Stimulated activated CD8-positive, alpha-beta memory T cell treated with anti-CD3 and anti-CD28 coated beads, Interleukin-7, amount 100 ng/mL, for 48 hours (primary cell): Measurements from ENCODE around the gene SLC1A2.

Source experiments
- DNase-seq, 2 donors: peaks; one replicate each; pipeline ENCODE4 v3.0.0-alpha.2; 2020; ENCODE audit warnings: low read depth in 1 of 2; ENCODE audit errors: extremely low read depth in 1 of 2

Gene SLC1A2

DNA sequence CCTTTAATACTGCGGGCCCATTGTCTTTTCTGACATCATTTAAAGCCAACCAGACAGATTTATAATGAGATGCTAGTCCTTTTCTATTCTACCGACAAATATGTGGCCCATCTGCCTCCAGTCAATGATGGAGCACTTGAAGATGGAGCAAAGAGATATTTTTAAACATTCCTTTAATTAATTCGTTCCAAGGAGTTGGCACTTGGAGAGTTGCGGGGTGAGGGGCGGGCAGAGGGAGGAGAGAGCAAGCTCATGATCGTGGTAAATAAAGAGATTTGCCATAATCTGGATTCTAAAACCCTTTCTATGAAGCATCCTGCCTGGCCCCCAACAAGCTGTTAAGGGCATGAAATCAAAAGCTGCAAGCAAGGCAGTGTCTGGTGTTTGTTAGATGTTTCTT lies 5.0 kb downstream of the SLC1A2 start:
- DNase-seq = no peak

DNA sequence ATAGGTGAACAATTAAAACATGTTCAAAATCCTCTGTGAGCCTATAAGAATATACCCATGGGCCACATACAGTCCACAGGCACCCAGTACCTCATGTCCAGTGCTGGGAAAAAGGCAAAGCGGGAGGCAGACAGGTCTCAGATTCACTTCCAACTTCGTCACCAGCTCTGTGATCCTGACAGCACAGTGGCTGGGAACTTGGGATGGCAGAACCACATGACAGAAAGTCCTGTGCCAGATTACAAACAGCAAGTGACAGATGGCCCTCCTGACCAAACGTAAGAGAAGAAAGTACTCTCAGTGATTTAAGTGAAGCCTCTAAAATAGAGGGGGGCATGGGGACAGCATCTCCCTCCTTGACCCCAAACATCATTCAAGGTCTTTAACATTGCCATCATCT lies 5.8 kb downstream of the SLC1A2 start:
- DNase-seq = no peak

DNA sequence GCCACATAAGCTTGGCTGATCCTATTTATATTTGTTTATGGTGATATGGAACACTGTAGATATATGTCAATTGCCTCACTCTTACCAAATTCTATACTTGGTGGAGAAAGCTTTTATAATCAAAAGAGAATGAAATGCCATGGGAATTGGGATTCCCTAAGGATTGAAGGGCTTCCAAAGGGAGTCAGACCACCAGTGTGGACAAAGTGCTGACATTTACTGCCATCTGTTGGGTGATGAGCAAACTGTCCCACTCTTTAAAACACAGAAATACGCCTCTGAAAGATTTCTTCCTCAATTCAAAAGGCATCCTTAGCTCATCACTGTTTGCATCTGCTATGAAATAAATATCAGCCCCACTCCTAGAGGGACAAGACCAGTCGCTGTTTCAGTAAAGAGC lies 7.1 kb downstream of the SLC1A2 start:
- DNase-seq = no peak

DNA sequence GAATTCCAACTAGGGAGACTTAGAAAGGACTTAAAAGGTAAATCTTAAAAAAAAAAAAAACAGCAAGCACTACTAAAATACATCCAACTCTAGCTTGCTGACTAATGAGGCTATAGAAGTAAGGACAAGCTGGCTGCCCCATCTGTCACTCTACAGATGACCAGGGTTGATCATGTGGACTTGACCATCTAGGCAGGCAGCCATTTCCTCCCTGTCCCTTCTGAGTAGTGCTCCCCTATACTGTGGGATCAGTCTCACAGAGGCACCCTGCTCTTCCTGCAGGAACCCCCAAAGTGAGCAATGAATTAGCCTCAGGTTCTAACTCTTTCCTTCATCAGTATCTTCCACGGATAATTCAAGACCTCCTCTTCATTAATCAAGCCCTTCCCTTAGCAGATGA lies 12.3 kb downstream of the SLC1A2 start:
- DNase-seq = no peak

DNA sequence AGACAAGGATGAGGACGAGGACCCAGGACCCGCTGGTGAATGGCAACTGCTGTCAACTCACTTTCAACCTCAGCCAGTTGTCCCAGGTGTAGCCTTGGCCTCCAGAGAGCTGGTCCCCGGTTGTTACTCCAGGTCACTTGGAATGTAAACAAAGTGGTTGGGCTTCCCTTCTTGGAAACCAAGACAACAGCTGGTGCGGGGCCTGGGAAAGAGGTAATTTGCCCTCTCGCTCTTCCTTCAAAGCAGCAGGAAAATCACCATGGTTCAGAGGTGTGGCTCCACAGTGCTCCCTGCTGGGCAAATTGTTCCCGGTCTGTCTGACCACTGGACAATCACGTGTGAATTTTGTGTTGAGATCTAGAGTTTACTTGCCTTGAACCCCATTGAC lies 15.0 kb downstream of the SLC1A2 start:
- no peak for DNase-seq

DNA sequence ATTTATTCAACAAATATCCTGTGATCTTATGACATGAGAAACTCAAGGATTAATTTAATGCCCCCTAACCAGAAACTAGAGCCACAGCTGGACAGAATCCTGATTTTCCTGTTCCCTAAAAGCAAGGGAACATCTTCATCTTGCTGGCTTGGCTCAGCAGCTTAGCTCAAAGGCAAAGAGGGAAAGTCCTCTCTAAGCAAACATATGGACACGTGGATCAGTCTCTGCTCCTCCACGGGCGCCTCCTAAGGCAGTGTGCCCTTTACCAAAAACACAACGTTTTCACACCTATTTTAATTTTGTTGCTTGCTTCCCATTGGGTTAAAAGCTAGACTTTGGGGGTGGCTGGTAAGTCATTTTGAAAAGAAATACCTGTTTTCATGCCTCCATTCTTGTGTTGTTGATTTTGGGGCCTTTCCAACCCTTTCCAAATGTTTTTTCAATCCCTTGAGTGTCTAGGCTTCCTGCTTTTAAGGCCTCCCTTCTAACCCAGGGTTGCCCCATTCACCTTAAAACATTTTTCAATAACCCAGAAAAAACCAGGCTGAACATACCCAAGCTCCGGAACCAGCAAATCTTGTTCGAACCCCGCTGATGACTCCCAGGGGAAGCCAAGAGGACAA lies 15.5 kb downstream of the SLC1A2 start:
- DNase-seq = no peak

DNA sequence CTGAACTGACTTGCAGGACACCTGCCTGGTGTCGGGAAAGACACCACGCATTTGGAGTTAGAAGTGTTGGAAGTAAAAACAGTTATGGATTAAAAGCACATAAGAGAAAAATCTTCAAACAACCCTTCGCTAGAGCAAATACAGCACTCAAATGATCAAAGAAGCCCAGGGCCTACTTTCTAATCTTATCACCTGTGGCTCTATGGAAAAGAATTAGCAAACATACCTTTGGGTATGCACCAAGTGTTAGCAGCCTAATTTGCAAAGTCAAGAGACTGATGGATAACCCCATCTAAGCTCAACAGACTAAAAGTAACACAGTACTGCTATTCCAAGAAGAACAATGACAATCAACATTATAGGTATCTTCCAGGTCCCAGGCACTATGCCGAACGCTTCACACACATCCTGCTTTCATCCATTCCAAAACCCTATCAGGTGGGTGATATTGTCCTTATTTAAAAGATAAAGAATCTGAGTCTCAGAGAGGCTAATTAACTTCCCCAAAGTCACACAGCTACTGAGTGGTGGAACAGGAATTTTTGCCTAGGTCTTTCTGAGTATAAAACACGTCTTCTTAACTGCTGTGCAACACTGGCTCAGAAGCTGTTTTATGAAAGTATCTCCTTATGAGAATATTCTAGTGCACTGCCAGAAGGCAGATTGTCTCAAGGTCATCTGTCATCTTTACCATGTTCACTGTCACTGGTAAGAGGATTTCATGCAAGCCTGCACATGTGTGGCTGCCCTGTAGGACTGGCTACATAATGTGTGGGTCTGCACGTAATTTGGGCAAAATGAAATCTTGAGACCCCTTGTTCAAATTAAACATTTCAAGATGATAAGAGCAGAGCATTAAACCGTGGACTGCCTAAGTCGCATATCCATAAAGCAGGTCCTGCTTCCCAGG lies 16.4 kb downstream of the SLC1A2 start:
- DNase-seq = no peak

DNA sequence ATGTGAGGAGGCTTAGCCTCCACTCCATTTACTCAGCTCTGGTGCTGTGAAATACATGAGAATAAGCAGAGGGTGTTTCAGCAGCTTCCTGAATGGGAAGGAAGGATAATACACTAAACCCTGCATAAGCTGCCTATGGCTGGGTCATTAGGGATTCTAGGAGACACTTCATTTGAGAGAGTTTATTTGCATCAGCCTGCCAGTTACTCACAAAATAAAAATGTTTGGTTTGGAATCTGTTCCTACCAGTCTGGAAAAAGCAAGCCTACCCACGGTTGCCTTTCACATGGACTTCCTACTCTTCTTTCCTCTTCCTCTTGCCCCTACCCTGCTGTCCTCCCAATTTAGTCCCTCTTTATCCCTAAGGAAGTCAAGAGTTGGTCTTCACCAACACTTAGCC lies 20.5 kb downstream of the SLC1A2 start:
- no peak for DNase-seq

DNA sequence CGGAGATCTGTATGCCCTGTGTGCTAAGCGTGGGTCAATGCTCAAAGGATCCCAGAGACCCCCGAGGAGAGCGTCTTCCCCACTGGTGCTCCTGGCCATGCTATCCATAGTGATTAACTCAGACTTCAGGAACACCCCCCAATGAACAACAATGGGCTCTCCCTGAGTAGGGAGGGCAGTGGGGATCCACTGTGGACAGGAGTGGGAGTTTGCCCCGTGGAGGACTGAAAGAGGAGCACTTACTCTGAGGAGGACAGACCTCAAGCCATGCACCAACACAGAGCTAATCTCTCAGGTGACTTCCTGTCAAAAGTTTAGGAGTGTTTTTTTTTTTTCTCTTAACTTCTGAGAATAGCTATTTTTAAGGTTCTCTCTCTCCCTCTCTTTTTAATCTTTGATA lies 24.4 kb downstream of the SLC1A2 start:
- no peak for DNase-seq

DNA sequence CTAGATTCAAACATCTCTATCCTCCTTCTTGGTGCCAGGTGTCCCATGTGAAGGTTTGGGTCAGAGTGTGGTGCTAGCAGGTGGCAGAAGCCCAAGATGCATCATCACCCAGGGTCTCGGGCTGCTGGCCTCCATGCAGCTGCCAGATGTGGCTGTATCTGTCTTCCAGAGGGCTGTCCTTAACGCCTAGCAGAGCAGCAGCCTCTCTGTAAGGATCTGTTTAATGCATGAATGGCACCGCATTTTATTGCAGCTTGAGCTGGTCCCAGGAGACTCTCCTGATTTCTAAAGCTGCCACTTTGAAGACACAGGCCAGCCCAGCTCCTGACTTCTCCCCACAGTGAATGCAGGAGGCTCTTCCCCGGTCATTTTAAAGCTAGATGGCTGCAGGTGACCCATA lies 26.3 kb downstream of the SLC1A2 start:
- no peak for DNase-seq

DNA sequence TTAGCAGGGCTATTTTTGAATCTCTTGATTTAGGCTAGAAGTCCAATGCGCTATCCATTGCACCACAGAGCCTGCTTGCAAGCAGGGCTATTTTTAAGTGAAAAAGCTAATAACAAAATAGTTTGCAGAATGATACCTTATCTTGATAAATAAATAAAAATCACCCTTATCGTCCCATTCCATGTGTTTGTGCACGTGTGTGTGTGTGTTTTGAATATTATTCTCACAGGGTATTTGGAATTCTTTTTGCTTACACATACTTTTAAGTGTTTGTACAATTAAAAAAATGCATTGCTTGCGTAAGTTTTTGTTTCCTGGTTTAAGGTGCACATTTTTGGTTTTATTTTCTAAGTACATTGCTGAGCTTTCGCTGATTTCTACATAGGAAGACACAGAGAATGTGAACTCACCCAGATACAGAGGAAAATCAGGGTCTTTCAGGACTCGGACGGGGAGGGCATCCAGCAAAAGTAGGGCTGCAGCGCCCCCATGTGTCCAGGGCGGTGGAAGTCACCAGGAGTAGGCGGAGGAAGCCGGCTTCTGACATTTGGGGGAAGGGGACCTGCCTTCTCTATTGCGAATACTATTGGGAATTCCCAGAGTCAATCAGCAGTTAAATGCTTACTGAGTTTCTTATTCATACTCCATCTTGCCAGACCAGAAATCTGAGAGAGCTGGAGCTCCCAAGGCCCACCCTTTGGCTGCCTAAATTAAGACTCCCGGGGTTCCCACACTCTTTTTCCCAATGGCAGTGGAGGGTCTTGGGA lies 27.3 kb downstream of the SLC1A2 start:
- DNase-seq = peak; percentile 52 to 70

DNA sequence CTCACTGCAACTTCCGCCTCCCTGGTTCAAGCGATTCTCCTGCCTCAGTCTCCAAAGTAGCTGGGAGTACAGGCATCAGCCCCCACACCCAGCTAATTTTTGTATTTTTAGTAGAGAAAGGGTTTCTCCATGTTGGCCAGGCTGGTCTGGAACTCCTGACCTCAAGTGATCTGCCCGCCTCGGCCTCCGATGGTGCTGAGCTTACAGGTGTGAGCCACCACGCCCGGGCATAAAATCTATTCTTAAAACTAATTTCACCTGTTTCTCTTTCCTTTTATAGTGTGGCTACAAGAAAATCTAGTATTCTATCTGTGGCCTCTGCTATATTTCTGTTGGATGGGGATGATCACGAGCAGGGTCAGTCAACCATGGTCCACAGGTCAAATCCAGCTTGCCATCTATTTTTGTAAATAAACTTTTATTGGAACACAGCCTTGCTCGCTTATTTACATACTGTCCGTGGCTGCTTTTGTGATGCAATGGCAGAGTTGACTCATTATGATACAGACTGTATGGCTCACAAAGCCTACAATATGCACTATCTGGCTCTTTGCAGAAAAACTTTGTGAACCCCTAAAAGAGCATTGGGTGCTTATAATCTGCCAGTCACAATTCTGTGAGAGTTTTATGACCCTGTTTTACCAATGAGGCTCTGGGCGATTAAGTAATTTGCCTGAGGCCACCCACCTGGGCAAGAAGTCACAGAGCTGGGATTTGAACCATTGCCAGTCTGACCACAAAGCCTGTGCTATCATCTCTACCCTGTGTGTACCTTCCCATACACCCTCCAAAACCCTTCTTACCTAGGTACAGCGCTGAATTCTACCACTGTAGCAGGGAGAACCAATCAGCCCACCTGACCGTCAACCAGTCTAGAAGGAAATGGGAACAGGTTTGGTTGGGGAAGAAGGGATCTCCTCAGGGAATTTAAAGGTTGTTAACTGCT lies 28.3 kb downstream of the SLC1A2 start:
- DNase-seq = peak in 1 of 2 donors; percentile 20

DNA sequence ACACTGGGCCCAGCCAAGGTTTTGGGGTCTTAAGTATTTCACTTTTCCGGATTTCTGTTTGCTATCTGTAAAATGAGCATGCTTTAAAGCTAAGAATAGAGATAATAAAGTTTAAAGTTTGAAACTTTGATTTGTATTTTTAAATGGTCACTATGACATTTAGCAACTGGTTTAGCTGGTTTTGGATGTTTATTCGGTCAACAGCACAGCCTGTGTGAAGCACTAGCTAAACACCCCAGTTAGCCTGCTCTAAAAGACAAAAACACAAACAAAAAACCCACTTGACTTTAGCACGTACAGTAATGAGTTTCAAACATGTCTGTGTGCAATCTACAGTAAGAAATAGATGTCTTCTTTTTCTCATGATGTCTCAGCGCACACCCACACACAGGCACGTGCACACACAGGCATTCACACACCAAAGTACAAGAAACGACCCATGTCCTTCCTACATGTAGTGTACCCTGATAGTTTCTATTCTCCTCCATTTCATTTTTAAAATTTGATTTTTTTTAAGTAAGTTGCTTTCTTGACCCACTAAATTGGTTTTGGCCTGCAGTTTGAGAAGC lies 29.4 kb downstream of the SLC1A2 start:
- DNase-seq = peak in 1 of 2 donors; percentile 11

DNA sequence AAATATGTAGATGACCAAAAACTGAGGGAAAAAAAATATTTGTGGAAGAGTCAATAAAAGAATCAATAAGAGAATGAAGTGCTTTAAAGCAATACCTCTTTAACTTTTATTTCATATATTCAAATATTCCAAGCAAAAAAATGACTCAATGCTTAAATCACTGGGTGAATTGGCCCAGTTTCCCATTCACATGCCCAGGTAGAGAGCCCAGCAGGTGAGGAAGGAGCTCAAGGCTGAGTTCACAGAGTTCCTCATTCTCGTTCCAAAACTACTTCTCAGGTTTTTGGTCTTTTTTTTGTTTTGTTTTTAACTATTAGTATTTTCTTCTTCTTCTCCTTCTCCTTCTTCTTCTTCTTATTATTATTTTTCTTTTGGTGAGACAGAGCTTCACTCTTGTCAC lies 30.2 kb downstream of the SLC1A2 start:
- DNase-seq = no peak

DNA sequence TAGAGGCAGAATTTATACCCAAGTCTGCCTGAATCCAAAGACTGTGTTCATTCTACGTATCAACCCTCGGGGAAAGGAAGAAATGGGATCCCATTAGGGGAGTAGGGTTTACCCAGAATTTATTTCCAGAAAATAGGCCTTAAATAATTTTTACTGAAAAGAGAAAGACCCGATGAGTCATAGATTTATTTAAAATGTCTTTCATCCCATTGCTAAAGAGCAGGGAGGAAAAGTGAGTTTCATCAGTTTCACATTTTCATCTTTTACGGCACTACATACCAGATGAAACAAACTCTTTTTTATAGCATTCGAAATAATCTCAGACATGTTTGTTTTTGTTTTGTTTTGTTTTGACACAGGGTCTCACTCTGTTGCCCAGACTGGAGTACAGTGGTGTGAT lies 31.3 kb downstream of the SLC1A2 start:
- no peak for DNase-seq

DNA sequence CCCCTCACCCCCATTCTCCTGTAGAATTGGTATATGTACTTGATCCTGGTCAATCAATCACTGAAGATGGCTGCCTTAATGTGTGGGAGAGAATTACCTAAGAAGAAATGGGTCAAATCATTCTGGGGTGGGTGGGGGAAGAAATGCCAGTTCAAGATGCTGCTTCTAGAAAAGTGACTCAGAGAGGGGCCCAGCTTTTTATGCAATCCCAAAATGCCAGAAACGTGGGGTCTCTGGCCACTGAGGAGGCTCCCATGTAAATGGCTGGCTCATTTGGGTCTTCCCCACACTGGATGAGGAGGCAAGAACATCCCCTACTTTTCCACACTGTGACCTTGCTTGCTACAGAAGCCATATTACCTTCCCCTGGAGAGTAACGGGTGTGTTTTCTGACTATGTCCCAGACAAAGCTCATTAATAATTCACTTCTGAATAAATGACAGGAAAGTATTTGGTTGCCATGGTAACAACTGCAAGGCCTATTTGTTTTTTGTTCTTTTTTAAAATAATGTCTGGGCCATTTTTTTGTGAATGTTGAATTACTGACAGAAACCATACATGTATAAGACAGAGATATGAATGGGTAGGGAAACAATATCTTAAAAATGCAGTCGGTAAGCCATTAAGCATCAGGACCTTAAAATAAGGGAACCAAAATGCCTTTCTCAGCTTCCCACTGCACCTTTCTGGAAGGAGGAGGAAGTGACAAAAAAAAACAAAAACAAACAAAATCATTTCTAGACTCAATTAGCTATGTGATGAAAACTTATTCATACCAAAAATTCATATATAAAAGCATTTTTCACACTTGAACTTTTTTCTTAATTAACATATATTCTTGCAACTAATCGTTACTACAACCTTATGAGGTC lies 32.0 kb downstream of the SLC1A2 start:
- DNase-seq = no peak

DNA sequence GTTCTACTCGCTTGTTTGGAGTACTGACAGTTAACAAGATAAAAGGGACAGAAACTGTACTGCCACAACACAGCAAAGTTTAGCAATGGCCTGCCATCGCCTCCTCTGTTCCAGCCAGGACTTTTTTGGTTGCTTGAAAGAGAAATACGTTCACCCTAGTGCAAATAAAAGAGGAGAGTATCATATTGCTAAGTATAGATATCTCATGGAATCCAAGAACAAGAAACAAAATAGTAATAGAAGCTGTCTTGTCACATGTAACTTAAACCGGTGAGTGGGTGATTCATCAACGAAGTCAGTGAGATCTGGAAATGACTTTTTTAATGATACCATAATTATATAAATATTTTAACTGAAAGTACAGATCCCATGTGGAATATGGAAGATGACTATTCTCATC lies 35.4 kb downstream of the SLC1A2 start:
- DNase-seq = no peak

DNA sequence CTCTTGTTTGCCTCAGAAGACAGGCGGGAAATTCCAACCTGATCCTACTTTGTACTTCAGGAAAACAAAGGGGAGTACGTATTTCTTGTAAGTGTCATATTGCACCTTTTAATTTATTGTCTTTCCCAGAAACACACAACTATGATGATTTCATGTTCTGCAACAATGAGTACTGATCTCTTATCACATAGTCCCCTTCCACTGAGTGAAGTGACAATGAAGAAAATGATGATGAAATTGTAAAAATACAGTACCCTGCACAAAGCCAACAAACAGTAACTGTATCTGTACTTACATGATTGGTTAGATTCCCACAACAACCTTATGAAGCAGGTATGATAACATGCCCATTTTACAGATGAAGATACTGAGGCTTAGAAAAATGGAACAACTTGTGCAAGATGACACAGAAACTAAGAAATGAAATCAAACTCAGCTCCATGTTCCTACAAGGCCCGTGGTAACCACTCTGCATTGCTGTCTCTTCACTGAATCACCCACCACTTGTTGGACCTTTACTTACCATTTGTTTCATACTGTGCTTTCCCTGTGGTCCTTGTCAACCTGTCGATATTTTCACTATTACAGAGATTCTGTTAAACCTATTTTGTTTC lies 37.5 kb downstream of the SLC1A2 start:
- DNase-seq = no peak

DNA sequence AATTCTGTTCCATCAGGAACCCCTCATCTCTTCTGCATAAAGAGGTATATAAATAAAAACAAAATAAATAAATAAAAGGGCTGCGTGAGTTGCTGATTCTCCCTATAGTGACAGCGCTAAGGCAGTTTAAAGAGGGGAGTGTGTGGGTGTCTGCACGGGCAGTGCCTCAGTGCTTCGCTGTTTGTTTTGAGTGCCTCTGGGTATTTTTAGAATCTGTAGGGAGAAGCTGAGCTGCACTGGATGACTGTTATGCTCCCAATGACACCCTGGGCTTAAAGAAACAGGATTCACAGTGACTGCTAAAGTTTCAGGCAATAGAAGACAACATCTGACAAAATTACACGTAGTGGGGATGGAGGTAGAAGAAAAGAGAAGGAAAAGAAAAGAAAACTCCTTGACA lies 38.8 kb downstream of the SLC1A2 start:
- DNase-seq = no peak
